GM19372 (cell line): ENCODE measurements around the gene CDC34.

Experiments
- ATAC-seq: cut with Tn5 transposase; IDR thresholded peaks from one replicate; pipeline ENCODE4 v1.9.1; 2021; ENCODE audit warnings: mild to moderate bottlenecking, low read depth, moderate library complexity; ENCODE audit not compliant: unreplicated experiment

The CDC34 gene

DNA sequence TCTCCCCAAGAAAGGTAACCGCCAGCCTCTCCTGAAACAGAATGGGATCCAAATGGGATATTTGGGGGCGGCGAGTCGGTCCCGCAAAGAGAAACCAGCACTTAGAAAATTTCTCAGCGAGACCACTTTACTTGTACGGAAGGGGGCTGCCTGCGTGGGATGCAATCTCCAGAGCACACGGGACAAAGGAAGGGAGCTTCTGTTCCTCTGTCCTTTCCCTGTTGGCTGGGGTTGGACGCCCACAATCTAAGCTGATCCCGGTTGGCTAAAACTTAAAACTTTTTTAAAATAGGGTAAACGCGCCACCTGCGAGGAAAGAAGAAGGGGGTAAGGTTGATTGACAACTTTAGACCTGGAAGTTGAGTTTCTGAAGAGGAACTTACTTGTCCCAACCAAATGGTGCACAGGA is 40.0 kb downstream of the CDC34 start:
- no peak for ATAC-seq

DNA sequence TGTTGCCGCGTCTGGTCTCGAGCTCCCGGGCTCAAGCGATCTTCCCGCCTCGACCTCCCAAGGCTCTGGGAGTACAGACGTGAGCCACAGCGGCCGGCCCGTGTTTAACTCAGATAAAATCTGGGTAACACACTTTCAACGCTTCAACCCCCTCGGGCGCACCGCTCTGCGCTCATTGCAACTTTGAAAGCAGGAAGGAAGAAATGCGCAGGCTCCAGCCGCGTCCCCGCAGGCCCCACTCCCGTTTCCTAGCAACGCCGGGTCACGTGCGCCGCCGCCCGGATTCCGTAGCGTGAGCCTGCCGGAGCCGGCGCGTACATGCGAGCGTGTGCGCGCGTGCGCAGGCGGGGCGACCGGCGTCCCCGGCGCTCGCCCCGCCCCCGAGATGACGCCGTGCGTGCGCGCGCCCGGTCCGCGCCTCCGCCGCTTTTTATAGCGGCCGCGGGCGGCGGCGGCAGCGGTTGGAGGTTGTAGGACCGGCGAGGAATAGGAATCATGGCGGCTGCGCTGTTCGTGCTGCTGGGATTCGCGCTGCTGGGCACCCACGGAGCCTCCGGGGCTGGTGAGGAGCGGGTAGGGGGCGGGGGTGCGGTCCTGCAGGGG is 40.7 kb downstream of the CDC34 start, which contains the start of gene BSG:
Gene BSG, plus strand, starts transcription at position 457 of the 603 bp plus-strand sequence. Its CDS starts 39 bp downstream, at position 496.
- ATAC-seq, result peak; percentile 82

DNA sequence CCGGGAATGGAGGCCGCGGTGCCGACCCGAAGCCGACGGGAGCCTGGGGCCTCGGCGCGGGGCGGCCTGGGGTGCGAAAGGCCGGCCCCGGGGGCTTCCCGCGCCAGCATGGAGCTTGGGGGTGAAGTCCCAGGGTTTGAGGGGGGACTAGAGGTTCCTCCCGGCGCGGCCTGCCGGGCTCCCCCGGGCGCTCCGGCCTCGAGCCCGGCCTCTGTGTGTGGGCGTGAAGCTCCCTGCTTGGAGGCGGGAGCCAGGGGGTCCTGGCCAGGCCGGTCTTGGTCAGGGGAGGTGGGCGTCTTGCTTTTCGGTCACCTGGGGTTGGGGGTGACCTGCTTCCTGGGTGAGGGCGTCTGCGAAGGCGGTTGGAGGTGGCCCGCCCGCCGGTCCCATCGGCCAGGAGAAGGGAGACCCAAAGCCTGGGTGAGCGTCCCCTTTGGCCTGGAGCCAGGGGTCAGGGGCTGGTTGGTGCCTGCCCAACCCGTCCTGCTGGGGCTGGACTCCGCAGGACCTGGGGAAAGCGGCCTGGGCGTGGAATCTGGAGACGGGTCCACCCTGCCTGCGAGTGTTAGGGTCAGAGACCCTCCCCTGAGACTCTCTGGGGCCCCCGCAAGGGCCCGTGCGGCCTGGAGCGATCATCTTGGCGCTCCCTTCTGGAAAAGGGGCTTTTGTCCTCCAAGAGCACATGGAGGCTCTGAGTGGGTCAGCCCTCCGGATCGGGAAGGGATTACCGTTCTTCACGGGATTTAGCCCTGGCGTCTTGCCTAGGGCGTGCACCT is 41.4 kb downstream of the CDC34 start:
- ATAC-seq, result no peak

DNA sequence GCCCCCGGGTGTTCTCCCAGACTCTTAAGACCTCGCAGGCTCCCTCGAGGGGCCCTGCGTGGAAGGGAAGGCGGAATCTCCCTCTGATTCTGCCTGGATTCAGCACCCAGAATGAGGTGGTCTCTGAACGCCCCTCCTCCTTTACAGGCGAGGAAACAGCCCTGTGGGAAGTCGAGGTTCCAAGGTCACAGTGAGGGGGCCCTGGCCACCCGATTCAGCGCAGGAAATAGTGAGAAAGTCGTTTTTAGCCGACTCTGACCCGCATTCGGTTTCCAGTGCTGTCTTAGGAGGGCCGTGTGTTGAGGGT is 41.9 kb downstream of the CDC34 start:
- ATAC-seq, result no peak

DNA sequence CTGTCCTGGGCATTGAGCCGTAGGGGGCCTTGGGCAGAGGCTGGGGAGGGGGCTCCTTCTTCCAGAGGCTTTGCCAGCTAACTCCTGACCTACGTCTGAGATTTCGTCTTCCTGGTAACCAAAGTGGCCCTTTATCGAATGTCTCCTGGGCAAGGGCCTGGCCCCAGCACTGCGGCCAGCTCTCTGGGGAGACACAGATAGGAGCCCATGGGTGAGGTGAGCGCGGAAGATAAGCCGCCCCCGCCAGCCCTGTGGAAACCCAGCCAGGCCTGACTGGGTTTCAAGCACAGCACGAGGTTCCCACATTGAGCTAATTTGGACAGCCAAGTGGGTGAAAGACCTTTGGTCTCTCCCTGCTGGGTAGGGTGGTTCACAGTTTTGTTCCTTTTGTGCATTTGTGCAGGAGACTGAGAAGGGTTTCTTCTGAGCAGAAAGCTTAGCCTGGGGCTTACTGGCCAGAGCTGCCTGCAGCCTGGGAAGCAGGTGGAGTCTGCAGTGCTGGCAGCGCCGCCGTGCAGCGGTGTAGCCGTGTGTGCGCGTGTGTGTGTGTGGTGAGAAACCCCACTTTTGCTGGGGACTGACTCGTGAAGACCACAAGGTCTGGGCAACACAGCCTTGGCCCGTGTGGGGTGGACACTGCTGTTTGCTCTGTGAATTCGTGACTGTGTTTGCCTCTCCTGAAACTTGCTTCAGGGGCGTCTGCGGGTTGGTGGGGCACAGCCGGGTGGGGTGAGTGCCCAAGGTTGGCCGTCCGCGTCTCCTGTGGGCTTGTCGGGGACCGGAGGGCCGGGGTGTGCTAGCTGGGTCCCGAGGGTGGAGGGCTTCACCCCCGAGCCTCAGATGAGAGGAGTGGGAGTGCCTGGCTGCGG is 43.3 kb downstream of the CDC34 start:
- no peak for ATAC-seq

DNA sequence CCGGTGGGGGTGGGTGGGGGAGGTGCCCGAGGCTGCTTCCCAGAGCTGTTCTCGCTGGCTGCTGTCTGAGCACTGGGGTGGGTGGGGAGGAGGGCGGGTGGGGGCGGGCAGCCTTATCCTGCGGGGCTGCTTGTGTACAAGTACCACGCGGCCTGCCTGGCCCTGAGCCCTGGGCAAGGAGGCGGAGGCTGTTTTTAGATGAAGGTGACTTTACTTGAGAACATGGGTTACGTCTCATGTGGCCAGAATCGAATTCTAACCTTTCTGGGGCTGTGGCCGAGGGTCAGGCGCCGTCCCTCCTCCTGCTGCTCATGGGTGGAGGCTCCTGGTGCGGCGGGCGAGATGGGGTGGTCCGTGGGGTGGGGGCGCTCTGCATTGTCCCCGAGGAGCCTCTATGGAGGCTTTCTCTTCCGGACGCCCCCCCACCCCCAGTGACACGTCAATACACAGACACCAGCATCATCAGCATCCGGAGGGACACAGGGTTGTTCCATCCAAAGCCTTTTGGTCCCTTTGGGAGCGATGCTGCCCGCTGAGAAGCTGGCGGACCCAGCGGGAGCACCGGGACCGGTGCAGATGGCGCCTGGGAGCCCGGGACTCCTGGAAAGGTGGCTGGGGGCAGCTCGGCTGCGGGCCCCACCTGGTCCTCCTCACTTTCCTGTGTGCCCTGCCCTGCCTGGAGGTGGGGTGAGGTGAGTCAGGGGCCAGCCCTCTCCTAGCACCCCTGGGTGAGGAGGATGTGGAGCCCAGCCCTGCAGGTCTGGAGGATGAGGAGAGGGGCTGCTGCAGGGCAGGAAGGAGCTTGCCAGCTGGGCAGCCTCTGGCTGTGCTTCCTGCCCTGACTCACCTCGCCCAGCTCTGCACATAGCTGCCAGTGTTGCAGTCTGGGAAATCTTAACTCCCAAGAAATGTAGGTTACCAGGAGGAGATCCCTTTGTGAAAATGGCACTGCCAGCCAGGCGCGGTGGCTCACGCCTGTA is 44.3 kb downstream of the CDC34 start:
- no peak for ATAC-seq

DNA sequence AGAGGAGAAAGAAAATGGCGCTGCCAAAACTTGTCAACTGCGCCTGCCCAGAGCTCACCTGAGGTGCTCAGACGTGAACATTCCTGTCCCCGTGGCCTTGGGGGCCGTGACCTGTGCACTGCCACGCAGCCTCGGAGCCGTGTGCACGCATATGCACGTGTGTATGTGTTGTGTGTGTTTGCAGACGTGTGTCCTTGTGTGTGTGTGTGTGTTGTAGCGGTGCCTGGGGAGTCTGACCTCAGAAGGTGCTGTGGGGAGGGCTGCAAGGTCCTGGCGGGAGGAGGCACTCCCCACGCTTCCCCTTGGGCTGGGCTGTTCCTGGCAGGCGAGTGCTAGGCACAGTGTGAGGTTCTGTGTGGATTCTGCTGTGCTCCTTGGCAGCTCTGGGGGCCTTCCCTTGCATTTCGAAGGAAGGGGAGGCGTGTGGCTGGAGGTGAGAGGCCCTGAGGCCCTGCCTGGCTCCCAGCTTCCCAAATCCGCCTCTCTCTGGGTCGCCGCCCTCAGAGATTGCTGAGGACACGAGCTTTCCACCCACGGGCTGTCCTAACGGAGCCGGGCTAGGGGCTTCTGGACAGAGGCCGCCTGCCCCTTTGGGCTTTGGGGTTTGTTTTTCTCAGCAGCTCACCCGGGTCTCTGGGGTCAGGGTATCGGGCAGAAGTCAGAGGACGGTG is 45.3 kb downstream of the CDC34 start:
- no peak for ATAC-seq

DNA sequence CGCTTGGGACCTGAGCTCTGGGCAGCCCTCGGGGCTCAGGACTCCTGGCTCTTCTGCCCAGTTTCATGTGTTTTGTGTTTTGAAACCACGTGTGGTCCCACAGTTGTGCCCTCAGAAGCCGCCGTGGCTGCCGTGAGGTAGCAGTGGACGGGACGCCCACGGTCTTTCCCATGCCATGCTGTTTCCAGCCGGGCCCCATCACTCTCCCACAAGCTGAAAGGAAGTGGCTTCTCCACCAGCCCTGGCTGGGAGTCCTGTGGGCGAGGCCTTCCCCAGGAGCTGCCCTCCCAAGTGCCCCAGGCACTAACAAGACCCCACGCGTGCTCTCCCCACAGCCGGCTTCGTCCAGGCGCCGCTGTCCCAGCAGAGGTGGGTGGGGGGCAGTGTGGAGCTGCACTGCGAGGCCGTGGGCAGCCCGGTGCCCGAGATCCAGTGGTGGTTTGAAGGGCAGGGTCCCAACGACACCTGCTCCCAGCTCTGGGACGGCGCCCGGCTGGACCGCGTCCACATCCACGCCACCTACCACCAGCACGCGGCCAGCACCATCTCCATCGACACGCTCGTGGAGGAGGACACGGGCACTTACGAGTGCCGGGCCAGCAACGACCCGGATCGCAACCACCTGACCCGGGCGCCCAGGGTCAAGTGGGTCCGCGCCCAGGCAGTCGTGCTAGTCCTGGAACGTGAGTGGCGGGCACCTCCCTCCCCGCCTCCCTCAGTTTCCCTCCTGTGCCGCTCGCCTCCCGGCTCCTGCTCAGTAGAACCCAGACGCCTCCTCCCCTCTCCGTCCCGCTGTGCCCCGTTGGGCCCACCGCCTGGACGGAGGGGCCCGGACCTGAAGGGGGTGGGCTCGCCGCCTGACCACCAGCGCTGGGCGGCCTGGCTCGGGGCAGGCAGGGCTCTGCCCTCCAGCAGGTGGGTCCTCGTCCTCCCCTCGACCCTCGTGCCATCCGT is 46.2 kb downstream of the CDC34 start:
- no peak for ATAC-seq

DNA sequence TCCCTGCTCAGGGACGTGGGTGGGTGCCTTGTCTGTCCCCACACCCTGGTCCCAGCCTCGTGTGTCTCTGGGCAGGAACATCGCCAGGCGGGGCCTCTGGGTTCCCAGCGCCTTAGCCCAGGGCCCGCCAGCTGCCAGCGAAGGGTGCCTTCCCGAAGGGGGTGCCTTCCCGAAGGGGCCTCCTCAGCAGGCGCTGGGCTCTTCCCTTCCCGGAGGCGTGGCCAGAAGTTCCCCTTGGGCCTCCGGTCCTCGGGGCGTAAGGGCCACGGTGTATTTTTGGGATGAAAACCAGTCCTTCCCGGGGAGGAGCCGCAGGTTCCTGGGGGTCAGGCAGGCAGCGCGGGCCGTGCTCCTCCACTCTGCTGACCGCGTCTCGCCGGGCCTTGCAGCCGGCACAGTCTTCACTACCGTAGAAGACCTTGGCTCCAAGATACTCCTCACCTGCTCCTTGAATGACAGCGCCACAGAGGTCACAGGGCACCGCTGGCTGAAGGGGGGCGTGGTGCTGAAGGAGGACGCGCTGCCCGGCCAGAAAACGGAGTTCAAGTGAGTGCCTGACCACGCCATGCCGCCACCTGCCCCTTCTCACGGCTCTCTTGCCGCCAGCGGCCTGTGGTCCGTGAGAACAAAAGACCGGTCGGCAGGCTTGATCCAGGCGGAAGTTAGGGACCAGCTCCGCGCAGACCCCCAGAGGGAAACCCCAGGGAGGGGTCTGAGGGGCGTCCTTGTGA is 47.7 kb downstream of the CDC34 start:
- no peak for ATAC-seq

DNA sequence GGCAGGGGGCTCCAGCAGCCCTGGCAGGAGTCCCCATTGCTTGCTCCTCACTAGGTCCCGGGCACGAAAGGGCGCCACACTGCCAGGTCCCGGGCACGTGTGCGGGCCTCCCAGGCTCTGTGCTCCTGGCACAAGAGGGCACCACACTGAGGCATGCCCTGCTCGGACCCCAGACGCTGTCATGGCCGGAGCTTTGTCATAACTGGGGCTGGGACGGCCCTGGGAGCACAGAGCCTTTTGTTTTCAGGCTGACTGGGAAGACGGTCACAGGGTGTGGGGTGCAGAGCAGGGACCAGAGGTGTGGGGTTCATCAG is 48.2 kb downstream of the CDC34 start:
- ATAC-seq, result no peak

DNA sequence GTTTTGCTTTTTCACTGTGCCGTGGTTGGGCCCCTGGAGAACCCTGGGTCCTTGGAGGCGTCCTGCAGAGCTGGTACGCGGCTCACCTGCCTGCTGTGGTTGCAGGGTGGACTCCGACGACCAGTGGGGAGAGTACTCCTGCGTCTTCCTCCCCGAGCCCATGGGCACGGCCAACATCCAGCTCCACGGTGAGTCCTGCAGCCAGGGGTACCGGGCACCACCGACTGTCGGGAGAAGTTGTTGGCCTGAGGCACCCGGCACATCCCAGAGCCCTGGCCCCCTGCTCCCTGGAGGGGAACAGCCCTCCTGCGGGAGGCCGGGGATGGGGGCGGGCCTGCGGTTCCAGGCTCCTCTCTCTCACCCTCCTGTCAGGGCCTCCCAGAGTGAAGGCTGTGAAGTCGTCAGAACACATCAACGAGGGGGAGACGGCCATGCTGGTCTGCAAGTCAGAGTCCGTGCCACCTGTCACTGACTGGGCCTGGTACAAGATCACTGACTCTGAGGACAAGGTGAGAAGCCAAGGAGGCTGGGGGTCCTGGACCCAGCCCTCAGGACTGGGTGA is 48.8 kb downstream of the CDC34 start:
- no peak for ATAC-seq

DNA sequence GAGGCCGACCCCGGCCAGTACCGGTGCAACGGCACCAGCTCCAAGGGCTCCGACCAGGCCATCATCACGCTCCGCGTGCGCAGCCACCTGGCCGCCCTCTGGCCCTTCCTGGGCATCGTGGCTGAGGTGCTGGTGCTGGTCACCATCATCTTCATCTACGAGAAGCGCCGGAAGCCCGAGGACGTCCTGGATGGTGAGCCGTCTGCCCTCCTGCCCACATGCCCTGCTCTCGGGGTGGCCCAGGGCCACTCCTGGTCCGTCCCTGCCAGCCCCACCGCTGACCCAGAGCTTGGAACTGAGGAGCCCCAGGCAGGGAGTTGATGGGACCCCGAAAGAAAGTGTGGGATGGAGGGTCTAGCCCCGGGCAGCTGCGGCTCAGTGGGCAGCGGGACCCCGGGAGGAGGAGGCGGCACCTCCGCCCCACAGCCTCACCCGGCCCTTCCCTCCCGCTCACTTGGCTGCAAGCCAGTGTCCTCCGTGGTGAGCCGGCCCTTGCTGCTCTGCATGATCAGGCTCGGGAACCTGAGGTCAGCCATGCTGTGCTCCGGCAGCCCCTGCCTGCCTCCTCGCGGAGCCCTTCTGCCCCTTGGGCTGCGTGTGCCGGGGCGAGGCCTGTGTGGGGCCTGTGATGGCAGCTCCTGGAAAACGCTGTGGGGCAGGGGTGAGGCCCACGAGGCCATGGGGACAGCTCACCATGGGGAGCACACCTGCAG is 50.0 kb downstream of the CDC34 start:
- ATAC-seq, result no peak

DNA sequence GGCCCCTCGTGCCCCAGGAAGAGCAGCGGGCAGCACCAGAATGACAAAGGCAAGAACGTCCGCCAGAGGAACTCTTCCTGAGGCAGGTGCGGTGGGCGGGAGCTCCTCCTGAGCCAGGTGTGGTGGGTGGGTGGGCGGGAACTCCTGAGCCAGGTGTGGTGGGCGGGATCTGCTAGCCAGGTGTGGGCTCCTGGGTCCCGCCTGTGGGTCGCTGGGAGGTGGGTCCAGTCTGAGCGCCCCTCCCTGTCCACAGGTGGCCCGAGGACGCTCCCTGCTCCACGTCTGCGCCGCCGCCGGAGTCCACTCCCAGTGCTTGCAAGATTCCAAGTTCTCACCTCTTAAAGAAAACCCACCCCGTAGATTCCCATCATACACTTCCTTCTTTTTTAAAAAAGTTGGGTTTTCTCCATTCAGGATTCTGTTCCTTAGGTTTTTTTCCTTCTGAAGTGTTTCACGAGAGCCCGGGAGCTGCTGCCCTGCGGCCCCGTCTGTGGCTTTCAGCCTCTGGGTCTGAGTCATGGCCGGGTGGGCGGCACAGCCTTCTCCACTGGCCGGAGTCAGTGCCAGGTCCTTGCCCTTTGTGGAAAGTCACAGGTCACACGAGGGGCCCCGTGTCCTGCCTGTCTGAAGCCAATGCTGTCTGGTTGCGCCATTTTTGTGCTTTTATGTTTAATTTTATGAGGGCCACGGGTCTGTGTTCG is 51.1 kb downstream of the CDC34 start:
- no peak for ATAC-seq

DNA sequence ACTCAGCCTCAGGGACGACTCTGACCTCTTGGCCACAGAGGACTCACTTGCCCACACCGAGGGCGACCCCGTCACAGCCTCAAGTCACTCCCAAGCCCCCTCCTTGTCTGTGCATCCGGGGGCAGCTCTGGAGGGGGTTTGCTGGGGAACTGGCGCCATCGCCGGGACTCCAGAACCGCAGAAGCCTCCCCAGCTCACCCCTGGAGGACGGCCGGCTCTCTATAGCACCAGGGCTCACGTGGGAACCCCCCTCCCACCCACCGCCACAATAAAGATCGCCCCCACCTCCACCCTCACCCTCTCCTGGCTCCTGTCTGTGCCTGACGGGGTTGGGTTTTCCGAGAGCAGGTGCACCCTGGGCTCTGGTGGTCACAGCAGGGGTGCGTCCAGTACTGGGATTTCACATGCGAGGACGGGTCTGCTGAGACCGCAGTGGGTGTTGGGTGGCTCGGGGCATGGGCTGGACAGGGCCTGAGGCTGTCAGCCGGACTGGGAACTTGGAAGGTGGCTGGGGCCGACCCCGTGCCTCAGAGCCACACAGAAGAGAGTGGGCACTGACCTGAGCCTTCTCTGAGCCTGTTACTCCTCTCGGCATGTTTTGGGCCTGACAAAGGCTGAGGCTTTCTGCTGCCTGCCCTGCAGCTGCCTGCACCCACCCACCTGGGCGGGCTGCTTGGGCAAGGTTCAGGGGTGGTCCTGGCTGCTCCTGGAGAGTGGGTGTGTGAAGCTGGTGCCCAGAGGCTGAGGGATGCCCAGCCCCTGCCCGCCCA is 51.8 kb downstream of the CDC34 start:
- ATAC-seq, result no peak

DNA sequence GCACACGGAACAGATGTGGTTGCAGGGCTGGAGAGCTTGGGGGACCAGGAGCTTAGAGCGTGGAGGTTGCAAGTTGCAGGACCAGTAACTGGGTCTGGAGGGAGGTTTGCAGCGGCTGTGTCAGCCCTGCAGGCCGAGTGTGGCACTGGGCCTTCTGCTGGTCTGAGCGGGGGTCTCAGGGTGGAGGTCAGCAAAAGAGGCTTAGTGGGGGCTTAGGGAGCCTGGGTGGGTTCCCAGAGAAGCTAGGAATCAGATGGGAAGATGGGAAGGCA is 52.3 kb downstream of the CDC34 start:
- ATAC-seq, result no peak
